ENCODE data around the gene ATP5PB.

Gene ATP5PB

GRCh38 chr1:111475701-111476100 is 26.4 kb downstream of the ATP5PB start:
- DNase-seq (ENCODE audit: low spot score), result no peak

GRCh38 chr1:111476214-111476613 is 26.9 kb downstream of the ATP5PB start:
- no peak for DNase-seq (ENCODE audit: low spot score)

GRCh38 chr1:111476761-111477309 is 27.6 kb downstream of the ATP5PB start:
- DNase-seq (ENCODE audit: low spot score), result no peak

- no peak for DNase-seq (ENCODE audit: low spot score)
Measured at GRCh38 chr1:111480674-111481073, 31.4 kb downstream of the ATP5PB start.

- peak; percentile 69 for DNase-seq (ENCODE audit: low spot score)
Measured at GRCh38 chr1:111481387-111482221, 32.3 kb downstream of the ATP5PB start.

- DNase-seq (ENCODE audit: low spot score), result no peak
Measured at GRCh38 chr1:111483166-111483565, 33.9 kb downstream of the ATP5PB start.

- DNase-seq (ENCODE audit: low spot score), result no peak
Measured at GRCh38 chr1:111483876-111484275, 34.6 kb downstream of the ATP5PB start.

GRCh38 chr1:111484391-111485026 is 35.2 kb downstream of the ATP5PB start:
- DNase-seq (ENCODE audit: low spot score), result no peak

- no peak for DNase-seq (ENCODE audit: low spot score)
Measured at GRCh38 chr1:111486431-111486830, 37.2 kb downstream of the ATP5PB start.

GRCh38 chr1:111487133-111487532 is 37.9 kb downstream of the ATP5PB start:
- no peak for DNase-seq (ENCODE audit: low spot score)

GRCh38 chr1:111488669-111489068 is 39.4 kb downstream of the ATP5PB start:
- no peak for DNase-seq (ENCODE audit: low spot score)

- no peak for DNase-seq (ENCODE audit: low spot score)
Measured at GRCh38 chr1:111489604-111490003, 40.3 kb downstream of the ATP5PB start.

- no peak for DNase-seq (ENCODE audit: low spot score)
Measured at GRCh38 chr1:111490220-111490619, 41.0 kb downstream of the ATP5PB start.

GRCh38 chr1:111491070-111491469 is 41.8 kb downstream of the ATP5PB start:
- no peak for DNase-seq (ENCODE audit: low spot score)

- no peak for DNase-seq (ENCODE audit: low spot score)
Measured at GRCh38 chr1:111496398-111496797, 47.1 kb downstream of the ATP5PB start.

- no peak for DNase-seq (ENCODE audit: low spot score)
Measured at GRCh38 chr1:111497592-111497991, 48.3 kb downstream of the ATP5PB start.

- no peak for DNase-seq (ENCODE audit: low spot score)
Measured at GRCh38 chr1:111499026-111499785, 49.9 kb downstream of the ATP5PB start.

GRCh38 chr1:111501645-111502044 is 52.4 kb downstream of the ATP5PB start:
- DNase-seq (ENCODE audit: low spot score), result no peak

GRCh38 chr1:111503585-111504060 is 54.4 kb downstream of the ATP5PB start, which contains the start of the genes ADORA3 and TMIGD3:
ADORA3 (minus strand) TSS chr1:111503633; CDS start chr1:111503354, 279 bp downstream.
TMIGD3 (minus strand) TSS chr1:111503633; CDS start chr1:111503354, 279 bp downstream.
- DNase-seq (ENCODE audit: low spot score), result no peak

GRCh38 chr1:111504097-111504496 is 54.8 kb downstream of the ATP5PB start:
- DNase-seq (ENCODE audit: low spot score), result no peak

GRCh38 chr1:111505641-111506119 is 56.4 kb downstream of the ATP5PB start:
- DNase-seq (ENCODE audit: low spot score), result no peak

- DNase-seq (ENCODE audit: low spot score), result no peak
Measured at GRCh38 chr1:111506561-111506960, 57.3 kb downstream of the ATP5PB start.

All from HuH-7 (cell line).